SK-N-SH treated with all-trans-retinoic acid at 6 μM for 48 hours (cell line): ENCODE results near the gene KRT31.

Experiments used
- ARNTL ChIP-seq: fragments of 450-650 bp; formaldehyde crosslinking; IDR thresholded peaks from 2 replicates; pipeline ENCODE4 v1.5.0; 2020; ENCODE audit warnings: low read depth, mild to moderate bottlenecking, moderate library complexity, borderline replicate concordance
- CSDC2 ChIP-seq: fragments of 250-450 bp; sonication (Bioruptor Pico); IDR thresholded peaks from 2 replicates; pipeline ENCODE4 v1.5.0; 2020; ENCODE audit warnings: mild to moderate bottlenecking, moderate library complexity
- ESRRG ChIP-seq: fragments of 250-450 bp; sonication (Bioruptor Pico); IDR thresholded peaks from 2 replicates; pipeline ENCODE4 v1.6.1; 2021; ENCODE audit warnings: mild to moderate bottlenecking
- ISL1 ChIP-seq: fragments of 250-450 bp; sonication (Bioruptor Pico); IDR thresholded peaks from 2 replicates; pipeline ENCODE4 v2.1.2; 2022; ENCODE audit warnings: mild to moderate bottlenecking, moderate library complexity
- OSR1 ChIP-seq: fragments of 250-450 bp; sonication (Bioruptor Pico); IDR thresholded peaks from 2 replicates; pipeline ENCODE4 v1.8.0; 2022; ENCODE audit warnings: moderate library complexity, mild to moderate bottlenecking, inconsistent platforms
- TOX ChIP-seq: fragments of 250-450 bp; sonication (Bioruptor Pico); IDR thresholded peaks from 2 replicates; pipeline ENCODE4 v1.8.0; 2021; ENCODE audit warnings: mild to moderate bottlenecking, moderate library complexity, borderline replicate concordance
- ZFP3 ChIP-seq: fragments of 250-450 bp; sonication (Bioruptor Pico); IDR thresholded peaks from 2 replicates; pipeline ENCODE4 v1.5.0; 2020; ENCODE audit warnings: mild to moderate bottlenecking, moderate library complexity
- ZFP30 ChIP-seq: fragments of 450-650 bp; formaldehyde crosslinking; IDR thresholded peaks from 2 replicates; pipeline ENCODE4 v1.5.0; 2022; ENCODE audit warnings: mild to moderate bottlenecking, moderate library complexity
- ZNF565 ChIP-seq: fragments of 450-650 bp; formaldehyde crosslinking; conservative IDR thresholded peaks from 2 replicates; pipeline ENCODE4 v1.5.0; 2020; ENCODE audit warnings: low read depth, mild to moderate bottlenecking, moderate library complexity
- TF ChIP-seq, protein P1 (sequence below): fragments of 250-450 bp; sonication (Bioruptor Pico); IDR thresholded peaks from 2 replicates; pipeline ENCODE4 v1.8.0; 2020; ENCODE audit warnings: mild to moderate bottlenecking, moderate library complexity, borderline replicate concordance

DNA sequence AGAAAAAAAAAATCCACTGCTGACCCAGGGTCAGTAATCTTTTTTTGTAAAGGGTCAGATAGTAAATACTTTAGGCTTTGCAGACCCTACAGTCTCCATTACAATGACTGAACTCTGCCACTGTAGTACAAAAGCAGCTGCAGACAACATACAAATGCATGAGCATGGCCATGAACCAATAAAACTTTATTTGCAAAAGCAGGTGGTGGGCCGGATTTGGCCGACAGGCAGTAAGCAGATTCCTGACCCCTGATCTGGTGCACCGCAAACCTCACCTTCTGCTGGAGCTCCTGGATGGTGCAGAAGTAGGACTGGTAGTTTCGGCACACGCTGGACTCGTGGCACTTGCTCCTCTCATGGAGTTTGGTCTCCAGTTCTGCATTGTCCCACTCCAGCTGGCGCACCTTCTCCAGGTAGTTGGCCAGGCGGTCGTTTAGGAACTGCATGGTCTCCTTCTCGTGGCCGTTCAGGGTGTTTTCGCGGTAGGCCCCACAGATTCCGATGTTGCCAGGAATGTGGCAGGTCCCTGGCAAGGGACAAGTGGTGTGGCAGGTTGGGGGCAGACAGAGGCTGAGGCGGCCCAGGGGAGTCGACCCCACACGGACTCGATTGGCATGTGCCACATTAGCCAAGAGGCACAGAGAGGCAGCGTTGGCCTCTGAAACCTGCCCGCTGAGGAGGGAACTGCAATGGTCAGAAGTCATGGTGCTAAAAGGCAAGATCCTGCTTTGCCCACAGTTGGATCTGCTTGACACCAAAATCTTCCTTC, 13.8 kb upstream of the KRT31 start:
- no peak for TF ChIP-seq ARNTL (CRISPR knock-in tag)
- TF ChIP-seq, protein P1, sequence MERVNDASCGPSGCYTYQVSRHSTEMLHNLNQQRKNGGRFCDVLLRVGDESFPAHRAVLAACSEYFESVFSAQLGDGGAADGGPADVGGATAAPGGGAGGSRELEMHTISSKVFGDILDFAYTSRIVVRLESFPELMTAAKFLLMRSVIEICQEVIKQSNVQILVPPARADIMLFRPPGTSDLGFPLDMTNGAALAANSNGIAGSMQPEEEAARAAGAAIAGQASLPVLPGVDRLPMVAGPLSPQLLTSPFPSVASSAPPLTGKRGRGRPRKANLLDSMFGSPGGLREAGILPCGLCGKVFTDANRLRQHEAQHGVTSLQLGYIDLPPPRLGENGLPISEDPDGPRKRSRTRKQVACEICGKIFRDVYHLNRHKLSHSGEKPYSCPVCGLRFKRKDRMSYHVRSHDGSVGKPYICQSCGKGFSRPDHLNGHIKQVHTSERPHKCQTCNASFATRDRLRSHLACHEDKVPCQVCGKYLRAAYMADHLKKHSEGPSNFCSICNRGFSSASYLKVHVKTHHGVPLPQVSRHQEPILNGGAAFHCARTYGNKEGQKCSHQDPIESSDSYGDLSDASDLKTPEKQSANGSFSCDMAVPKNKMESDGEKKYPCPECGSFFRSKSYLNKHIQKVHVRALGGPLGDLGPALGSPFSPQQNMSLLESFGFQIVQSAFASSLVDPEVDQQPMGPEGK (CRISPR knock-in tag): no peak
- no peak for TF ChIP-seq ZFP30
- no peak for TF ChIP-seq ISL1 (CRISPR knock-in tag)
- TF ChIP-seq CSDC2 (CRISPR knock-in tag): no peak
- no peak for TF ChIP-seq TOX
- no peak for TF ChIP-seq ZFP3 (CRISPR knock-in tag)
- no peak for TF ChIP-seq ZNF565
- no peak for TF ChIP-seq OSR1
- no peak for TF ChIP-seq ESRRG (CRISPR knock-in tag)
